ENCODE data around the gene F10.

F10 gene

DNA sequence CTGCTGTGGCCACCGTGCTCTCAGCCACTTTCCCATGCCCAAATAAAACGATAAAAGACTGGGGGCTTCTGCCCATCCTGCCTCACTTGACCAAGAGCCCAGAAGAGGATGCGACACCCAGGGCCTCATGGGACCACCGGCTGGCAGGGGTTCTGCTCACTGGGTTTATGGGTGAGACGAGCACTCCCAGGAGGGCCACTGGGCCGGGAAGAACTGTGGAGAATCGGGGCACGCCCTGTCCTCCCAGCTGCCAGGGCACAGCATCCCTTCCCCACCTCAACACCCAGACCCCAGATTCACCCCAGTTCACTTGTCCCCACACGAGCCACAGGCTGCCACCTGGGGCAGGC, 4.7 kb upstream of the F10 start:
- no peak for DNase-seq

DNA sequence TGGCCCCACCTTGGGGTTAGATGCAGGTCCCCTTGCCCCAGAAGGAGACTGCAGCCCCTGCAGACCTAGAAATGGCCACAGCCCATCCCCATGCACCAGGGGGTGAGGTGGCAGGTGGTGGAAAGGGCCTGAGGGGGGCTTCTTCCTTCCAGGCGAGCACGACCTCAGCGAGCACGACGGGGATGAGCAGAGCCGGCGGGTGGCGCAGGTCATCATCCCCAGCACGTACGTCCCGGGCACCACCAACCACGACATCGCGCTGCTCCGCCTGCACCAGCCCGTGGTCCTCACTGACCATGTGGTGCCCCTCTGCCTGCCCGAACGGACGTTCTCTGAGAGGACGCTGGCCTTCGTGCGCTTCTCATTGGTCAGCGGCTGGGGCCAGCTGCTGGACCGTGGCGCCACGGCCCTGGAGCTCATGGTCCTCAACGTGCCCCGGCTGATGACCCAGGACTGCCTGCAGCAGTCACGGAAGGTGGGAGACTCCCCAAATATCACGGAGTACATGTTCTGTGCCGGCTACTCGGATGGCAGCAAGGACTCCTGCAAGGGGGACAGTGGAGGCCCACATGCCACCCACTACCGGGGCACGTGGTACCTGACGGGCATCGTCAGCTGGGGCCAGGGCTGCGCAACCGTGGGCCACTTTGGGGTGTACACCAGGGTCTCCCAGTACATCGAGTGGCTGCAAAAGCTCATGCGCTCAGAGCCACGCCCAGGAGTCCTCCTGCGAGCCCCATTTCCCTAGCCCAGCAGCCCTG, 4.2 kb upstream of the F10 start:
- DNase-seq, result no peak

DNA sequence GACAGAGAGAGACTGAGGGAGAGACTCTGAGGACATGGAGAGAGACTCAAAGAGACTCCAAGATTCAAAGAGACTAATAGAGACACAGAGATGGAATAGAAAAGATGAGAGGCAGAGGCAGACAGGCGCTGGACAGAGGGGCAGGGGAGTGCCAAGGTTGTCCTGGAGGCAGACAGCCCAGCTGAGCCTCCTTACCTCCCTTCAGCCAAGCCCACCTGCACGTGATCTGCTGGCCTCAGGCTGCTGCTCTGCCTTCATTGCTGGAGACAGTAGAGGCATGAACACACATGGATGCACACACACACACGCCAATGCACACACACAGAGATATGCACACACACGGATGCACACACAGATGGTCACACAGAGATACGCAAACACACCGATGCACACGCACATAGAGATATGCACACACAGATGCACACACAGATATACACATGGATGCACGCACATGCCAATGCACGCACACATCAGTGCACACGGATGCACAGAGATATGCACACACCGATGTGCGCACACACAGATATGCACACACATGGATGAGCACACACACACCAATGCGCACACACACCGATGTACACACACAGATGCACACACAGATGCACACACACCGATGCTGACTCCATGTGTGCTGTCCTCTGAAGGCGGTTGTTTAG, 3.3 kb upstream of the F10 start:
- no peak for DNase-seq

GRCh38 chr13:113119822-113120189, 2.8 kb upstream of the F10 start:
- DNase-seq, result no peak

GRCh38 chr13:113120300-113121182, 2.1 kb upstream of the F10 start:
- DNase-seq, result no peak

DNA sequence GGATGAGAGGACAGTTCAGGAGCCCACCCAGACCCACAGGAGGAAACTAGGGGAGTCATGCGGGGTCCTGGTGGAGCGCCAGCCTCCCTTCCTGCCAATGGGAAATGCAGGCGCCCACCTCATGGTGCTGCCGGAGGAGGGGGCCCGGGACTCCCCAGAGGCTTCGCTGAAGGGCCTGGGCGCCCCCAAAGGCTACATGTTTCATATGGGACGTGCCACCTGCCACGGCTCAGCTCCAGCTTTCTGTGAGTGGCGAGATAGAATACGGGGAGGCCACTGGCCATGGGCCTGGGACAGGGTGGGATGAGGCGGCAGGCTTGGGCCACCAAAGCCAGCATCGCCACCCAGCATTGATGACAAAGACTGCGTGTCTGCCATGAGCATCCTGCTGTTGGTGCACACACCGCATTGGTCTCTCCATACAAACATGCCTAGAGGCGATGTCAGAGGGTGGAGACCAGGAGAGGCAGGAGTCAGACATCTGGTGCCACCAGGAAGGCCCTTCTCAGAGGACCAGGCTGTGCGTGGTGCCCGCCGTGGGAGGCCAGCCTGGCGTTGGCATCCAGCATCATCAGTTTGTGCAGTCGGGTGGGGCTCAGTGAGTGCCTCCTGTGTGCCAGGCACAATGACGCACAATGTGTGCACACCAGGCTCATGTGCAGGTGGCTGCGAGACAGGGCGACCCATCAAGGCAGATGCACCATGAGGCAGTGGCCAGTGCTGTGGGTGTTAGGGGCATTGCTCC, 1.2 kb upstream of the F10 start:
- no peak for DNase-seq

GRCh38 chr13:113121928-113122471, 599 bp upstream of the F10 start:
- DNase-seq, result no peak

DNA sequence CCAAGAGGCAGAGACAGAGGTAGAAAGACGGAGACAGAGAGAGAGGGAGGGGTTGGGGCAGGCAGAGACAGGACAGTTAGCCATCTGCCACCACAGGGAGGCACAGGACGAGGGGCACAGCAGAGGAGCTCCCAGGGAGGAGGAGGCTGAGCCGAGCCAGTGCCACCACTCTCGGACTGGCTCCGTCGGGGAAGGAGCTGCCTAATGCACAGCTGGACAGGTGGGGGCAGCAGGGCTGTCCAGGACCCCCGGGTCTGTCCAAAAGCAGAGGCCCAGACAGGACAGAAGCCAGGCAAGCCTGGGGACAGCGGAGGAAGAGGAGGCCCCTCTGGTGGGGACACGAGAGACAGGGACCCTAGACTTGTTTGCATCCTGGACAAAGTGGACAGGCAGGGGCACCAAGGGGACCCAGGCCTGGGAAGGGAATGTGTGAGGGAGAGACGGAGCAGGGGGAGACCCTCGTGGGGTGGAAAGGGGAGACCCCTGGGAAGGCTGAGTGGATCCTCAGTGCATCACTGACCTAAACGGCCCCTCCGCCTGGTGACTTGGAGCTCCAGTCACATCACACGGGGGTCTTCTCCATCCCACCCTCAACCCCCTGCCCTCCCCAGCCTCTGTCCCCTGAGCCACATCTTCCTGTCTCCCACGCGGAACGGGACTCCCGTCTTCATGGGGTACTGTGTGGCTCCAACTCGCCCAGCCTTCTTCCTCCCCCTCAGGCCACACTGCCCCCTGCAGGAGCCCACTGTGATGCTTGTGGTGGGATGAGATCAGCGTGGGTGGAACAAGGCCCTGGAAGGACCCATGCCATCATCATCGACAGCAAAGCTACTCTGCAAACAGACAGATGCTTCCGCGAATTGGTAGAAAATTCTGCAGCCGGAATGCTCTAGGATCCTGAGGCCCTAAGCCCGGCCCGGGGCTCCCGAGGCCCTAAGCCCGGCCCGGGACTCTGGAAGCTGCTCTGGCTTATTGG, 915 bp downstream of the F10 start:
- DNase-seq, result no peak

DNA sequence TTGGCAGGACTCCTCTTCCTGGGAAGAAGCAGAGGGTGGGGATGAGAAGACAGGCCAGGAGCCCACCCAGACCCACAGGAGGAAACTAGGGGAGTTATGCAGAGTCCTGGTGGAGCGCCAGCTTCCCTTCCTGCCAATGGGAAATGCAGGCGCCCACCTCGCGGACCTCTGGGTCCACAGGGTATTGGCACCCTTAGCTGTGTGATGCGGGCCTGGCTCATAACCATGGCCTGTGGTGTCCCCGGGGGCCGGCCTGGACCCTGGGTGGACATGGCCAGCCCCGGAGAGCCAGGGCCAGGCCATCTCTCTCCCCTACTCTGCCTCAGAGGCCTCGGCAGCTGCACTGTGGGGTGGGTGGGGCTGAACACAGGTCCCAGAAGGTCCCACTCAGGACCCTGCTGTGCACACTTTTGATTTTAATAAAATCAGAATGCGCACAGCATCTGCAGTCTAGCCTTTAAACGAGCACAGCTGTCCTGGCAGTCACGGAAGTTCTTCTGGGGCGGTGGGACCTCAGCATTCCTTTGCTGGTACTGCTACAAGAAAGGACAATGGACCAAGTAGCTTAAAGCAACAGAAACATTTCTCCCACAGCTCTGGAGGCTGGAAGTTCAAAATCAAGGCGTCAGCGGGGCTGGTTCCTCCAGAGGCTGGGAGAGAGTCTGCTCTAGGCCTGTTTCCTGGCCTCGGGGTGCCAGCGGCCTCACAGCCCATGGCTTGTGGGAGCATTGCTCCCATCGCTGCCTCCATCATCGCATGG, 1.8 kb downstream of the F10 start:
- DNase-seq, result no peak

DNA sequence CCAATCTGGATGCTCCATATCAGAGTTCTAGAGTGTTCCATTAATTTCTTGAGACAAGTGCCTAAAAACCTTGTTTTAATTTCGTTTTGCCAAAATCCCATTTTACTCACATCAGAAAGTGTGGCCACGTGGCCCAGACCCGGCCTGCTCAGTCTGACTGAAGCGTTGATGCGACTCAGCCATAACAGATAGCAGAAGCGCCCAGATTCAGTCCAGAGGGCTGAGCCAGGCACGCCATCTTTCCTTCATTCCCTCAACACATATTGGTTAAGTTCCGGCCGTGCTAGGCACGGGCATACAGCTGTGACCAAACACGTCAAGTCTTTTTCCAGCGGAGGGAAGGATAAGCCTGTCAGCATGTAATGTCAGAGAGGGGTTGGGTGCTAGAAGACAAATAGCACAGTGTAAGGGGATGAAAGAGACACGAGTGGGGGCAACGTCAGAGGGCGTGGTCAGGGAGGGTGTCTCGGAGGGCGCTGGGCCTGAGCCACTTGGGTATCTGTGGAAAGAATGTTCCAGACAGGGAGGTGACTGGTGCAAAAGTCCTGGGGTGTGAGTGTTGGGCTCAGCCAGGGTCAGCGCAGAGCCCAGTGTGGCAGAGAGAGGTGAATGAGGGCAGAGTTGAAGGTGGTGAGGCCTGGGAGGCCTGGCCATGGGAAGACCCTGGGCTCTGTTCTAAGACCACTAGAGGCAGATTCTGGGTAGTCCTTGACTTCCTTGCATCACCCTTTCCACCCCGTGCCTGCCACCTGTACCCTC, 3.1 kb downstream of the F10 start:
- DNase-seq, result no peak

- DNase-seq, result no peak
Measured at GRCh38 chr13:113126265-113127150, 3.9 kb downstream of the F10 start.

DNA sequence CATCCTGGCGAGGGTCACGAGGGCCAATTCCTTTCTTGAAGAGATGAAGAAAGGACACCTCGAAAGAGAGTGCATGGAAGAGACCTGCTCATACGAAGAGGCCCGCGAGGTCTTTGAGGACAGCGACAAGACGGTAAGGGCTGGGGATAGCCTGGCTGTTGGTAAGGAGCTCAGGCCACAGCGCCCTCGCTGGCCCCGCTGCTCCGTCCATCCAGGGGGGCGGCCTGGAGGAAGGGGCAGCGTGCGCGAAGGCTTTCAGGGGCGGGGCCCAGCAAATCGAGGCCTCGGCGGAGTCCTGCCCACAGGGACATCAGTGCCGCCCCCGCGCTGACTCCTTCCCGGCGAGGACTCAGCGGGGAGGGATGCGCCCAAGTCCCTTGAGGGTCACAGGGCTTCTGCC, 6.9 kb downstream of the F10 start:
- no peak for DNase-seq

DNA sequence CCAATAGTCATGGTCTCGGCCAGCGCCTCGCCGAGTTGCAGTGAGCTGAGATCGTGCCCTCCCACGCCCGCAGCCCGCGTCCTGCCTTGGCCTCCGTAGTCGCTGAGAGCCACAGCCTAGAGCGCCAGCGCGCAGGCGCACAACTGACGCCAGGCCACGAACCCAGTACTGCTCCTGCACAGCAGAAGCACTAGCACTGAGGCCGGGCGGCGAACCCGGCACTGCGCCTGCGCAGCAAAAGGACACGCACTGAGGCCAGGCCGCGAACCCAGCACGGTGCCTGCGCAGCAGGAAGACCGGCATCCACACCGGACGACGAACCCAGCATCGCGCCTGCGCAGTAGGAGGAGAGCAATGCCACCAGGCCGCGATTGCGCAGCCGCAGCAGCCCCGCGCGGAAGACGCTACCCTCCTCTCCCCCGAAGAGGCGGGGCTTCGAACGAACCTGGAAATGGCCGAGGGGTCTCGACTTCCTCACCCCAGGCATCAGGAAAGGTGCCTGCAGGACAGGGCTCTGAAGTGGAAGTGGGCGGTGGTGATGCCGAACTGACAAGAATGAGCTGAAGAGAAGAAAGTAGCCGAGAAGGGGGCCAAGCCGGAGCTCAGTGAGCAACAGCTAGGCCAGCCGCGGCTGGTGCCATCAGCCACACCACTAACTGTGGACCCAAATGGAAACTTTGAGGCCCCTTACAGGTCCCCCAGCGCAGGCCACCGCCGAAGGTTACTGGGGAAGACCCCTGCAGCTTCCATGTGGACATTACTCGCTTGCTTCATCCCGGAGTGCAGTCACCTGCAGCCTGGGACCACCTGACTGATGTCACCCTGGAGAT, 7.5 kb downstream of the F10 start:
- DNase-seq, result no peak

DNA sequence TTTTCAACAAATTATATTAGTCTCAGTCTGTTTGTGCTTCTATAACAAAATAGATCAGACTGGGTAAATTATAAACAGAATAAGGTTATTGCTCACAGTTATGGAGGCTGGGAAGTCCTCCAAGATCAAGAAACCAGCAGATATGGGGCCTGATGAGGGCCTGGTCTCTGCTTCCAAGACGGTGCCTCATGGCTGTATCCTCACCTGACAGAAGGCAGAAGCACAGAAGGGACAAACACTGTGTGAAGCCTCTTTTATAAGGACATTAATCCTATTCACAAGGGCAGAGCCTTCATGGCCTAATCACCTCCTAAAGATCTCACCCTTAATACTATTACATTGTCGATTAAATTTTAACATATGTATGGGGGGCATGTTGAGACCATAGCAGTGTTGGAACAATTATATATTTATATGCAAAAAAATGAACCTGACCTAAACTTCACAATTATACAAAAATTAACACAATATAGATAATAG, 12.7 kb downstream of the F10 start:
- DNase-seq, result no peak

DNA sequence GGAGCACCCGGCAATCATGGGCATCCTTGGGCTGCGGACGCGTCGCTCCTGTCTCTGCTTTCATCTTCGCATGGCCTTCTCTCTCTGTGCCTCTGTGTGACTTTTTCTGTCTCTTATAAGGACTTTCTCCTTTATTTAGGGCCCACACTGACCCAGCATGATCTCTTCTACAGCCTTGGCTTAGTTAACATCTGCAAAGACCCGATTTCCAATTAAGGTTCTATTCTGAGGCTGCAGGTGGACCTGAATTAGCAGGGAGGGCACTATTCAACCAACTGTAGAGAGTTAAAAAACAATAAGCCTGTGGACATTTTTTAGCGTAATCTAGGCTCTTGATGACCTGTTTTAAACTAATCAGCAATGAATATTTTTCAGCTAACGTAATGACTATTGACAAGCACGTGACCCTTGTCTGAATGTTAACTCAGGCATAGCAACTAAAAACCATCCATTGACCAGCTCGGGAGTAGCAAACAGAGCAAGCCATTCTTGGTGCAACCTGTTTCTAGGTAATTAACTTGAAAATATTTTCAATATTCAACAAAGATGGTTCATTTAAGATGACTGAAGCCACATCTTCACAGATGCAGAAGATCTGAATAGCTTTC, 15.2 kb downstream of the F10 start:
- no peak for DNase-seq

GRCh38 chr13:113138792-113139551, 16.4 kb downstream of the F10 start:
- peak; percentile 20 for DNase-seq

DNA sequence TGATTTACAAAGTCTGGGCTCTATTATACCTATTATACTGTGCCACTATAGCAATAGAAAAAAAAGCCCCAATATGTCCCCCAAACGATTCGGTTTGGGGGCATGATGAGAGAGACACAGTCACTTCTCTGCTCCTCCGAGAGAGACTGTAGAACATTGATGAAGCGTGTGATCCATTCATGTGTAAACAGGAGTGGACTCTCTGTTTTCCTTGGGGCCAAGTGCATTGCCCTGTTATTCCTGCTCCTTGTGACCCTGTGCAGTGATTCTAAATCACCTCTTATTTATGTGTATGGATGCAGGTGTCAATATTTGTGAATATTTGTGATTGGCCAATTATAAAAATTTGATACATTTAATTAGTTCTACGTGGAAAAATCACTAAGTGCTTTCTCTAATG, 17.0 kb downstream of the F10 start:
- no peak for DNase-seq
